ENCODE results near the gene DSCAML1.

DNA sequence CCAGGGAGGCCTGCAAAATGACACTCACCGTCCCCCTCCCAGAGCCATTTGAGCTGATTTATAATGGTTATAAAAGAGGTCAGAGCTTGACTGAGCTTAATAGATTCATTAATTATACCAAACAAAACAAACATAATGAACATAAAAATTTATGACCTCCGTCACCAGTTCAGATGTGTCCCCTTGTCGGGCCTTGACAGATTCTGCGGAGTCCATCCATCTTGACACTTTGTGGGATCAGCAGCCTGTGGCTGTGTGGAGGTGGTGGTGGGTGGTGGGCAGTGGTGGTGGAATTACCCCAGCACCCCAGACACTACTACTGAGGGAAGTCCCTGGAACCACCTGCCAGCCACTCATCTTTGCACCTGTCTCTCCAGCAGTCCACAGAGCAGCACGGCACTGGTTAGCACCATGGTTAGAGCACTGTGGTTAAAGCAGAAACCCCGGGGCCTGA is 83.5 kb downstream of the DSCAML1 start:
- TF ChIP-seq, protein P1, sequence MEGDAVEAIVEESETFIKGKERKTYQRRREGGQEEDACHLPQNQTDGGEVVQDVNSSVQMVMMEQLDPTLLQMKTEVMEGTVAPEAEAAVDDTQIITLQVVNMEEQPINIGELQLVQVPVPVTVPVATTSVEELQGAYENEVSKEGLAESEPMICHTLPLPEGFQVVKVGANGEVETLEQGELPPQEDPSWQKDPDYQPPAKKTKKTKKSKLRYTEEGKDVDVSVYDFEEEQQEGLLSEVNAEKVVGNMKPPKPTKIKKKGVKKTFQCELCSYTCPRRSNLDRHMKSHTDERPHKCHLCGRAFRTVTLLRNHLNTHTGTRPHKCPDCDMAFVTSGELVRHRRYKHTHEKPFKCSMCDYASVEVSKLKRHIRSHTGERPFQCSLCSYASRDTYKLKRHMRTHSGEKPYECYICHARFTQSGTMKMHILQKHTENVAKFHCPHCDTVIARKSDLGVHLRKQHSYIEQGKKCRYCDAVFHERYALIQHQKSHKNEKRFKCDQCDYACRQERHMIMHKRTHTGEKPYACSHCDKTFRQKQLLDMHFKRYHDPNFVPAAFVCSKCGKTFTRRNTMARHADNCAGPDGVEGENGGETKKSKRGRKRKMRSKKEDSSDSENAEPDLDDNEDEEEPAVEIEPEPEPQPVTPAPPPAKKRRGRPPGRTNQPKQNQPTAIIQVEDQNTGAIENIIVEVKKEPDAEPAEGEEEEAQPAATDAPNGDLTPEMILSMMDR (IDR thresholded peaks at IDR 0.05) = no peak
- no peak for TF ChIP-seq POLR2A (IDR thresholded peaks at IDR 0.05)

Measured in testis (tissue), 2 donors.